Measurements from ENCODE around the gene RASL12. TPM values are rescaled to one million over a fixed set of nuclear protein-coding genes. Genes with fewer than 3 reads are reported as not detected.

RASL12 gene
- total and polyA plus RNA-seq, 2 of the 8 experiments (the other 6 are each of a cell fraction or from before 2014, with no cell fraction given): 9.5 to 10.3 TPM

DNA sequence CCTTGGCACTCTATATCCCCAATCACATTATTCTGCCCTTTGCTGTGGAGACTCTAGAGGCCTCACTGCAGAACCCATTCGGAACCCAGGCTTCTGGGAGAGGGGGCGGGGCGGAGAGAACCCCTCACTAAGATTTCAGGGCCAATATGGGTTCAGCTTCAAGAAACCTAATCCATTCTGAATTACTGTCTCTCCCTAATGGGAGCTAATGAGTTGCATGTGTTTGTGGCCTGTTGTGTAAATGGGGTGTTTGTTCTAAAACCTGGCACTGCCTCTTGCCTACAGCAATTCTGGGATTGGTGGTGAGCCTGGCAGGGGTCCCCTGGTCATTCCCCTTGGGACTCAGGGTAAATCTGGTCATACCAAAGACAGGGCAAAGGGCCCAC is 605 bp upstream of the RASL12 start:
- H2BK12ac ChIP-seq (ENCODE audit: low read depth, low read length): peak overlapping the region; percentile 44; the same call in 1 of the 2 replicates
- peak overlapping the region; percentile 82 to 90 for H3K4me2 ChIP-seq (ENCODE audit: insufficient read depth in 1 of 2, low read depth in 2 of 2, low read length in 2 of 2)
- FAIRE-seq (no peak), DNase-seq (ENCODE audit: low read depth in 1 of 2, low spot score in 2 of 2) (no peak)
- H3K14ac ChIP-seq (ENCODE audit: insufficient read length): no peak overlapping the region
- no peaks in the 10 kb centered on the region for H4K20me1 ChIP-seq (replicated peaks in 1 of 2; ENCODE audit: control insufficient read depth in 1 of 2, insufficient read depth in 2 of 2, low read length in 2 of 2)
- no peak overlapping the region for H3K56ac ChIP-seq (replicated peaks; ENCODE audit: insufficient read length, low read depth, low read length)
- H3K23me2 ChIP-seq (ENCODE audit: low read depth, low read length): peaks cover 6% of the 10 kb centered on the region; the same call in 1 of the 2 replicates
- no peak overlapping the region for H2AFZ ChIP-seq (ENCODE audit: low read length)
- no peak overlapping the region; the same call in 1 of the 2 replicates for H2AK5ac ChIP-seq (ENCODE audit: low read depth, low read length)
- H2BK120ac ChIP-seq (replicated peaks; ENCODE audit: low read depth, low read length): no peak overlapping the region
- H3K27me3 ChIP-seq (replicated peaks in 1 of 4; ENCODE audit: control insufficient read depth in 3 of 4, extremely low read depth in 1 of 4, insufficient read depth in 3 of 4, low read length in 3 of 4): peaks cover 0 to 6% (median 1%) of the 10 kb centered on the region in 4 experiments; a peak in 3 of 7 replicates
- H4K8ac ChIP-seq (ENCODE audit: extremely low read depth, insufficient read depth, low read length): no peak overlapping the region
- no peaks in the 10 kb centered on the region; a peak in 1 of 4 replicates for H3K79me2 ChIP-seq (ENCODE audit: control insufficient read depth in 1 of 2, insufficient read depth in 2 of 2, low read length in 2 of 2)
- no peak overlapping the region for H3K4ac ChIP-seq (replicated peaks; ENCODE audit: insufficient read length, low read depth, low read length)
- WGBS, 2 experiments (ENCODE audit: extremely low coverage in 1 of 2, insufficient coverage in 1 of 2, insufficient read length in 1 of 2, insufficient replicate concordance in 2 of 2, low coverage in 1 of 2, low lambda C conversion rate in 2 of 2, missing lambda C conversion rate in 1 of 2): 57% methylated on average over 3 of the region's 3 CpGs; no CpG with 5 or more reads in 1 of the 2 experiments
- H2BK20ac ChIP-seq (ENCODE audit: low read length): 0 out of 2 replicates have a peak overlapping the region, but pooled peaks have one; percentile 15
- no peak overlapping the region for H2BK5ac ChIP-seq (ENCODE audit: low read depth, low read length)
- H3K4me3 ChIP-seq (ENCODE audit: extremely low read depth in 1 of 4, insufficient read depth in 2 of 4, low read depth in 3 of 4, low read length in 4 of 4): peak overlapping the region; percentile 43 to 71 (median 53); a peak in 5 of 8 replicates
- H3K18ac ChIP-seq (ENCODE audit: extremely low read depth, low read length): no peak overlapping the region; the same call in 1 of the 2 replicates
- H3K36me3 ChIP-seq (ENCODE audit: control insufficient read depth in 2 of 4, insufficient read depth in 4 of 4, low read length in 3 of 4): no peaks in the 10 kb centered on the region
- H3K4me1 ChIP-seq (replicated peaks in 1 of 4; ENCODE audit: control insufficient read depth in 3 of 4, insufficient read depth in 4 of 4, low read length in 3 of 4): peaks cover 5 to 19% (median 7%) of the 10 kb centered on the region in 4 experiments
- H3K9ac ChIP-seq (replicated peaks in 1 of 4; ENCODE audit: extremely low read depth in 1 of 4, low read depth in 3 of 4, low read length in 3 of 4): no peak overlapping the region
- no peak overlapping the region for H3K23ac ChIP-seq (ENCODE audit: insufficient read length)
- no peak overlapping the region for H3K27ac ChIP-seq (ENCODE audit: low read depth, low read length)
- TF ChIP-seq RBBP5 (IDR thresholded peaks at IDR 0.05; ENCODE audit: borderline replicate concordance, low read depth, low read length): no peak
- TF ChIP-seq, protein P1, sequence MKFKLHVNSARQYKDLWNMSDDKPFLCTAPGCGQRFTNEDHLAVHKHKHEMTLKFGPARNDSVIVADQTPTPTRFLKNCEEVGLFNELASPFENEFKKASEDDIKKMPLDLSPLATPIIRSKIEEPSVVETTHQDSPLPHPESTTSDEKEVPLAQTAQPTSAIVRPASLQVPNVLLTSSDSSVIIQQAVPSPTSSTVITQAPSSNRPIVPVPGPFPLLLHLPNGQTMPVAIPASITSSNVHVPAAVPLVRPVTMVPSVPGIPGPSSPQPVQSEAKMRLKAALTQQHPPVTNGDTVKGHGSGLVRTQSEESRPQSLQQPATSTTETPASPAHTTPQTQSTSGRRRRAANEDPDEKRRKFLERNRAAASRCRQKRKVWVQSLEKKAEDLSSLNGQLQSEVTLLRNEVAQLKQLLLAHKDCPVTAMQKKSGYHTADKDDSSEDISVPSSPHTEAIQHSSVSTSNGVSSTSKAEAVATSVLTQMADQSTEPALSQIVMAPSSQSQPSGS (IDR thresholded peaks at IDR 0.05; ENCODE audit: low read length): no peak
- TF ChIP-seq, protein P2, sequence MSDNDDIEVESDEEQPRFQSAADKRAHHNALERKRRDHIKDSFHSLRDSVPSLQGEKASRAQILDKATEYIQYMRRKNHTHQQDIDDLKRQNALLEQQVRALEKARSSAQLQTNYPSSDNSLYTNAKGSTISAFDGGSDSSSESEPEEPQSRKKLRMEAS (IDR thresholded peaks at IDR 0.05): no peak
- peaks cover 3% of the 10 kb centered on the region; the same call in 1 of the 2 replicates for H3K79me1 ChIP-seq (ENCODE audit: low read depth, low read length)
- no peak overlapping the region for H4K5ac ChIP-seq (ENCODE audit: insufficient read length, low read depth, low read length)
- CTCF ChIA-PET (ENCODE audit: partially characterized antibody): interaction anchor here (0.9 to 33.2 kb wide), 9 partner anchors 5 to 1835 kb away, joined by 3 to 1213 read pairs (median 4); partner anchors contain the start of genes KBTBD13, RASL12 and SLC51B
- POLR2A ChIA-PET (ENCODE audit: partially characterized antibody): interaction anchor here (0.6 to 8.0 kb wide), 8 partner anchors 14 to 463 kb away, joined by 3 to 93 read pairs (median 4); partner anchors contain the start of genes KBTBD13 and RNU5B-1
- no peak overlapping the region for H4K91ac ChIP-seq (replicated peaks; ENCODE audit: insufficient read length, low read length)
- 0 out of 2 replicates have a peak overlapping the region, but pooled peaks have one; percentile 89 for H2BK15ac ChIP-seq (ENCODE audit: low read length)
- H3K9me3 ChIP-seq (ENCODE audit: insufficient read depth in 2 of 2, low read depth in 1 of 2, low read length in 1 of 2): peaks cover 3% of the 10 kb centered on the region in 2 experiments; a peak in 2 of 4 replicates
